Loucy (cell line): ENCODE data around the gene TAPBP.

ENCODE experiments used
- CTCF ChIP-seq: fragments of 200-600 bp; sonication (generic); conservative IDR thresholded peaks from 2 replicates; pipeline ENCODE4 v1.5.1; 2014; ENCODE audit warnings: mild to moderate bottlenecking, antibody characterized with exemption, low read length
- EZH2phosphoT487 ChIP-seq: fragments of 200-600 bp; IDR thresholded peaks from 2 replicates; pipeline ENCODE4 v1.6.1; 2018; ENCODE audit warnings: antibody characterized with exemption, mild to moderate bottlenecking, moderate library complexity, borderline replicate concordance

DNA sequence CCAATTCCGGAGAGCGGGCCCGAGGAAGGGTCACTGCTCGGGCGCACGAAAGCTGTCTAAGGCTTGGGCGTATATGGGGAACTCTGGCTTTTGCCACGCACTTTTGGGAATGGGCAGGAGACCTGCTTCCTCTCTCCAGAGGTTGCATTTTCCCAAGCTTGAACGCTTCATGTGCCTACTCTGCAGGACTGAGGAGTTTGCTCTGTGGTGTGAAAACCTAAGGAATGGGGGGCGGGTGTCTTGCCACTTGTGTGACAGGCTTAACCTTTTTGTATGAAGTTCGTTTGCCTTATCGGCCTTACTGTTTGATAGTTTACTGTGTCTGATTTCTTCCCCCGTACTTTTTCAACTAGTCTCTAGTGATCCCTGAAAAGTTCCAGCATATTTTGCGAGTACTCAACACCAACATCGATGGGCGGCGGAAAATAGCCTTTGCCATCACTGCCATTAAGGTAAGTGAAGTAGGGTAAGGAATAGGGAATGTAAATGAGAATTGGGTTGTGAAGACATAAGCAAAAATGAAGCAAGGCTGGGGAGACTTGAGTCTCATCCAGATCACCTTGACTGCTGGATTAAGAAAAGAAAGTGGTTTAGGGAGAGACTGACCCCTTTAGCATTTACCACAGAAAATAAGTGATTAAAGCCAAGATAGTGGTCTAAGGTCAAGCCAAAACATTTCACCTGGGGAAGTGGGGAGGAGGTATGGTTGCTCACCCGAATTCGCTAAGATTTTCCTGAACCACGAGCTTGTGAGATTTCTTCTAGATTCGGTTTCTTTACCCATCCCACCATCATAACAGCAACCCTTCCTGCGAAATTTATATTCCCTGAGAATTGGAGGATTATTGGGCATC lies 41.4 kb downstream of the TAPBP start:
- TF ChIP-seq CTCF (no peak), EZH2phosphoT487 (no peak)
